ENCODE data around the gene PROCA1. TPM values are rescaled to one million over a fixed set of nuclear protein-coding genes. Genes with fewer than 3 reads are reported as not detected.

Gene PROCA1
- polyA plus RNA-seq, 3 donors: 0.31 to 8.9 (median 0.78) TPM

DNA sequence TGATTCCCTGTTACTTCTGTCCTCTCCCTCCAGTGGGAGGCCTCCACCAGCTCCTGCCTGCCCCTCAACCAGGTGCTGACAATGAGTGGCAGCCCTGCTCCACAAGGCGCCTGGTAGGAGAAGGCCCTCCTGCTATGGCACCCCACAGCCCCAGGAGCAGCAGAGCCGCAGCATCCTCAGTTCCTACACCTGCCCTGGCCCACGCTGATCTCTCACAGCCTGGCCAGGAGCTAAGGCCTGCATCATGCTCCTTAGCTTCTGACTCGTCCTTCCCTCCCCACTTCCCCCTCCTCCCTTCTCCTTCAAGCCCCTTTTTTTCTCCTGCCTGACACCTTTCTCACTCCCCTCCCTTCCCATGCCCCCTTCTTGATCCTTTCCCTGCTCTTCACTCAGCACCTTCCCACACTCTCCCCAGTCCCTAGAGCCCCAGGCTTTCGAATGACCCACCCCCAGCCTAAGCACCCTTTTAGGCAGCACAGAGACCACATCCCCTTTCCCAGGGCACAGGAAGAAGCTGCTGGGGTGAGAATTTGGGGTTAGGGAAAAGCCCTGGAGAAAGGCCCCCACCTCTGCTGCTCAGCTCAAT, 6.5 kb downstream of the PROCA1 start:
- intact Hi-C loops (cut with micrococcal nuclease): no loop called here
- no peak overlapping the region for H3K9ac ChIP-seq (ENCODE audit: insufficient read depth, low read length, poor library complexity, severe bottlenecking)
- H3K4me2 ChIP-seq (replicated peaks; ENCODE audit: extremely low read depth, low read length, poor library complexity, severe bottlenecking): no peak overlapping the region
- H3K9me3 Mint-ChIP-seq: no peaks in the 10 kb centered on the region
- no peak overlapping the region for H3K27ac ChIP-seq (ENCODE audit: low read depth in 1 of 2, low read length in 2 of 2)
- no peak overlapping the region for H3K4me3 Mint-ChIP-seq
- WGBS (ENCODE audit: insufficient coverage): 73% methylated on average over 4 of the region's 5 CpGs
- DNase-seq: no peak
- peaks cover 0 to 2% (median 2%) of the 10 kb centered on the region in 3 donors for H3K27me3 Mint-ChIP-seq (ENCODE audit: low read depth in 3 of 3)
- peaks cover 44 to 56% of the 10 kb centered on the region in 2 donors for H3K36me3 ChIP-seq (replicated peaks in 1 of 2; ENCODE audit: control insufficient read depth in 1 of 2, insufficient read depth in 2 of 2, low read length in 2 of 2)
- peaks cover 4% of the 10 kb centered on the region for H3K4me1 Mint-ChIP-seq
- no peaks in the 10 kb centered on the region for H3K79me2 ChIP-seq (ENCODE audit: insufficient read depth, low read length)
- H3K4me1 ChIP-seq (ENCODE audit: control insufficient read depth in 1 of 2, insufficient read depth in 2 of 2, low read length in 2 of 2): no peaks in the 10 kb centered on the region
- peak overlapping the region in 5 of 7 donors; percentile 19 to 59 (median 28) for H3K27ac Mint-ChIP-seq
- peaks cover 7% of the 10 kb centered on the region for H4K20me1 ChIP-seq (ENCODE audit: insufficient read depth, low read length)
- H3K27me3 ChIP-seq (ENCODE audit: control insufficient read depth in 2 of 2, insufficient read depth in 2 of 2, low read length in 2 of 2): no peaks in the 10 kb centered on the region
- H3K4me3 ChIP-seq (replicated peaks in 1 of 3; ENCODE audit: low read depth in 2 of 3, low read length in 3 of 3): no peak overlapping the region
- H2AFZ ChIP-seq (ENCODE audit: insufficient read depth, low read depth, low read length, poor library complexity, severe bottlenecking): no peak overlapping the region
- H3K9me3 ChIP-seq (replicated peaks in 1 of 2; ENCODE audit: control insufficient read depth in 1 of 2, insufficient read depth in 1 of 2, low read length in 2 of 2): no peaks in the 10 kb centered on the region
- no peak for TF ChIP-seq CTCF (IDR thresholded peaks at IDR 0.05)
- peaks cover 54 to 58% of the 10 kb centered on the region in 2 donors for H3K36me3 Mint-ChIP-seq

- H3K4me3 ChIP-seq (replicated peaks in 1 of 3; ENCODE audit: low read depth in 2 of 3, low read length in 3 of 3): no peak overlapping the region
- no peak for DNase-seq
- no peak for TF ChIP-seq CTCF (IDR thresholded peaks at IDR 0.05)
- Mint-ChIP-seq H3K9me3 (no peaks in the 10 kb centered on the region), H3K4me3 (no peak overlapping the region), H3K27me3 (ENCODE audit: low read depth in 3 of 3) (peaks cover 0 to 2% (median 2%) of the 10 kb centered on the region in 3 donors), H3K36me3 (peaks cover 62 to 66% of the 10 kb centered on the region in 2 donors), H3K4me1 (peaks cover 2% of the 10 kb centered on the region), H3K27ac (peak overlapping the region in 1 of 7 donors; percentile 26)
- intact Hi-C loops (cut with micrococcal nuclease): no loop called here
- no peak overlapping the region for H2AFZ ChIP-seq (ENCODE audit: insufficient read depth, low read depth, low read length, poor library complexity, severe bottlenecking)
- peaks cover 8% of the 10 kb centered on the region for H4K20me1 ChIP-seq (ENCODE audit: insufficient read depth, low read length)
- H3K4me1 ChIP-seq (ENCODE audit: control insufficient read depth in 1 of 2, insufficient read depth in 2 of 2, low read length in 2 of 2): no peaks in the 10 kb centered on the region
- no peak overlapping the region for H3K9ac ChIP-seq (ENCODE audit: insufficient read depth, low read length, poor library complexity, severe bottlenecking)
- H3K27ac ChIP-seq (ENCODE audit: low read depth in 1 of 2, low read length in 2 of 2): no peak overlapping the region
- no peak overlapping the region for H3K4me2 ChIP-seq (replicated peaks; ENCODE audit: extremely low read depth, low read length, poor library complexity, severe bottlenecking)
- H3K27me3 ChIP-seq (ENCODE audit: control insufficient read depth in 2 of 2, insufficient read depth in 2 of 2, low read length in 2 of 2): no peaks in the 10 kb centered on the region
- H3K79me2 ChIP-seq (ENCODE audit: insufficient read depth, low read length): no peaks in the 10 kb centered on the region
- H3K9me3 ChIP-seq (replicated peaks in 1 of 2; ENCODE audit: control insufficient read depth in 1 of 2, insufficient read depth in 1 of 2, low read length in 2 of 2): no peaks in the 10 kb centered on the region
- WGBS (ENCODE audit: insufficient coverage): over 99% methylated on average over 13 of the region's 14 CpGs
- peaks cover 52 to 64% of the 10 kb centered on the region in 2 donors for H3K36me3 ChIP-seq (replicated peaks in 1 of 2; ENCODE audit: control insufficient read depth in 1 of 2, insufficient read depth in 2 of 2, low read length in 2 of 2)
Measured at GRCh38 chr17:28704219-28704858, 7.3 kb downstream of the PROCA1 start.

Measured in CD14-positive monocyte (primary cell).